HG02970 (cell line): ENCODE results near the gene LOXL1.

ENCODE experiments used
- ATAC-seq: cut with Tn5 transposase; IDR thresholded peaks from one replicate; pipeline ENCODE4 v1.9.1; 2021; ENCODE audit warnings: mild to moderate bottlenecking, moderate library complexity, moderate number of reproducible peaks; ENCODE audit not compliant: unreplicated experiment, low FRiP score

LOXL1 gene

GRCh38 chr15:73918784-73919183, 7.5 kb upstream of the LOXL1 start:
- no peak for ATAC-seq

GRCh38 chr15:73919706-73920105, 6.6 kb upstream of the LOXL1 start:
- no peak for ATAC-seq

GRCh38 chr15:73921254-73921925, 4.9 kb upstream of the LOXL1 start:
- ATAC-seq, result no peak

- no peak for ATAC-seq
Measured at GRCh38 chr15:73922186-73923151, 3.8 kb upstream of the LOXL1 start.

GRCh38 chr15:73923156-73923487, 3.1 kb upstream of the LOXL1 start:
- ATAC-seq, result no peak

GRCh38 chr15:73923488-73924164, 2.6 kb upstream of the LOXL1 start:
- ATAC-seq, result no peak

- no peak for ATAC-seq
Measured at GRCh38 chr15:73924171-73924921, 1.9 kb upstream of the LOXL1 start.

- no peak for ATAC-seq
Measured at GRCh38 chr15:73925848-73926218, 429 bp upstream of the LOXL1 start.

- ATAC-seq, result no peak
Measured at GRCh38 chr15:73927003-73927475, 777 bp downstream of the LOXL1 start.

- ATAC-seq, result no peak
Measured at GRCh38 chr15:73927476-73928240, 1.4 kb downstream of the LOXL1 start.

GRCh38 chr15:73928241-73928579, 1.9 kb downstream of the LOXL1 start:
- no peak for ATAC-seq

- ATAC-seq, result no peak
Measured at GRCh38 chr15:73928971-73929627, 2.8 kb downstream of the LOXL1 start.

- ATAC-seq, result no peak
Measured at GRCh38 chr15:73930371-73930770, 4.1 kb downstream of the LOXL1 start.

GRCh38 chr15:73930790-73931281, 4.6 kb downstream of the LOXL1 start:
- ATAC-seq, result no peak

- no peak for ATAC-seq
Measured at GRCh38 chr15:73931441-73931840, 5.2 kb downstream of the LOXL1 start.

GRCh38 chr15:73932381-73933191, 6.3 kb downstream of the LOXL1 start:
- ATAC-seq, result no peak

GRCh38 chr15:73934281-73934680, 8.0 kb downstream of the LOXL1 start:
- ATAC-seq, result no peak

- no peak for ATAC-seq
Measured at GRCh38 chr15:73935547-73935946, 9.3 kb downstream of the LOXL1 start.
